H7 (cell line): ENCODE data around the gene SMLR1. TPM values are rescaled to one million over a fixed set of nuclear protein-coding genes. Genes with fewer than 3 reads are reported as not detected.

Source experiments
- DNase-seq: peaks from one replicate; pipeline ENCODE4 v3.0.0; 2012
- H3K27me3 ChIP-seq: 2 replicates; pipeline ENCODE4 v1.6.0; 2011; ENCODE audit warnings: mild to moderate bottlenecking, low read length; ENCODE audit not compliant: control insufficient read depth, insufficient read depth
- H3K36me3 ChIP-seq: replicated peaks from 2 replicates; pipeline ENCODE4 v1.5.1; 2011; ENCODE audit warnings: low read length; ENCODE audit not compliant: control insufficient read depth, insufficient read depth
- H3K4me3 ChIP-seq: 2 replicates; pipeline ENCODE4 v1.5.1; 2011; ENCODE audit warnings: low read depth, mild to moderate bottlenecking, control low read depth, low read length, moderate library complexity; ENCODE audit not compliant: insufficient read depth
- total RNA-seq: library from RNA; depleted of rRNA; stranded (reverse); fragments of >200 nt; shearing (Covaris generic); gene quantifications from 2 replicates; pipeline ENCODE4 v1.2.3, GENCODE V29; 2014

Gene SMLR1
- total RNA-seq, 1 experiment from 2014 or later, result not detected

- Histone ChIP-seq H3K4me3 (no peak overlapping the region), H3K27me3 (no peaks in the 10 kb centered on the region), H3K36me3 (no peaks in the 10 kb centered on the region)
- no peak for DNase-seq
Observed at GRCh38 chr6:130836055-130836640, 8.9 kb downstream of the SMLR1 start.

- no peaks in the 10 kb centered on the region for H3K27me3 ChIP-seq
- no peak for DNase-seq
- H3K36me3 ChIP-seq, result no peaks in the 10 kb centered on the region
- no peak overlapping the region for H3K4me3 ChIP-seq
Observed at GRCh38 chr6:130837067-130837466, 9.9 kb downstream of the SMLR1 start.

DNA sequence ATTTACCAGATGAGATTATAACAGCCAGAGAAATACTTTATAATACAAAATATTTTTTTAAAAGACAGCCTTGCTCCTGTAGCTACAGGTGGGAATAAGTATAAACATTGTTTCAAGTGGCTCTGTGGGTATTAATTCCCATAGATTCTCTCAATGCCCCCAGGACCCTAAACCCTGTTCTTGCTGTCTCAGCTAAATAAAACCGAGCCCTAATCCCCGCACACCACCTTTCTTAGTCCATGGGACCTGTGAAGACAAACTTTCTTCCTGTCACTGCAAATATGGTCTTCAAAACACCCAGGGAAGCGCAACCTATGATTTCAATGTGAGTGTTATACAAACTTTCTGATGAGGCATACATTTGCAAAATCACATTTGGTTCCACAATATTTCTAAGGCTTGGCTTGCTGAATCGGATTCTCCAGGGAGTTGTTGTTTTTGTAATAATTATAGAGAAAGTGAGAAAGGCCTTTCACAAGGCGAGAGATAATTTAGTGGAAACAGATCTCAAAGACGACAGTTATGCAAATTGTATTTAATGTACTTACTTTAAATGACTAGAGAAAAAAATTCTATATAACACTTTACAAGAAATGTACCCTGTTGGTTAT lies 11.1 kb downstream of the SMLR1 start:
- no peak for DNase-seq
- Histone ChIP-seq H3K36me3 (no peaks in the 10 kb centered on the region), H3K4me3 (no peak overlapping the region), H3K27me3 (no peaks in the 10 kb centered on the region)

GRCh38 chr6:130838951-130839350 lies 11.7 kb downstream of the SMLR1 start:
- H3K36me3 ChIP-seq, result no peaks in the 10 kb centered on the region
- H3K4me3 ChIP-seq, result no peak overlapping the region
- H3K27me3 ChIP-seq, result no peaks in the 10 kb centered on the region
- no peak for DNase-seq

DNA sequence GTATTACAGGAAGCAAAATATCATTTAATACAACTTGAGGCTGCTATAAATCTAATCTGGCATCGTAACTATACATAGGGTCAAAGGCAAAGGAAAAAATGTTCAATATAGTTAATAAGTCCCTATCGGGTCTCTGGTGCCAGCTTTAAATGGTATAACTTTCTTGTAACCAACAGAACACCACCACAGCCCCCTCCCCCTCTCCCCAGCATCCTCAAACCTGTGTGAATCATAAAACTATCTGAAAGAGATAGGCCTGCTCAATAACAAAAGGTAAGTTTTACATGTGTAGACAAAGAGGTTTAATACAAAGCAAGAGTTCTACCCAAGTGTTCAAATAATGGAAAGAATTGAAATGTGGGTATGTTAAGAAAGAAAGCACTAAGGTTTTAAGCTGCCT lies 12.2 kb downstream of the SMLR1 start:
- Histone ChIP-seq H3K27me3 (no peaks in the 10 kb centered on the region), H3K36me3 (no peaks in the 10 kb centered on the region), H3K4me3 (no peak overlapping the region)
- no peak for DNase-seq

DNA sequence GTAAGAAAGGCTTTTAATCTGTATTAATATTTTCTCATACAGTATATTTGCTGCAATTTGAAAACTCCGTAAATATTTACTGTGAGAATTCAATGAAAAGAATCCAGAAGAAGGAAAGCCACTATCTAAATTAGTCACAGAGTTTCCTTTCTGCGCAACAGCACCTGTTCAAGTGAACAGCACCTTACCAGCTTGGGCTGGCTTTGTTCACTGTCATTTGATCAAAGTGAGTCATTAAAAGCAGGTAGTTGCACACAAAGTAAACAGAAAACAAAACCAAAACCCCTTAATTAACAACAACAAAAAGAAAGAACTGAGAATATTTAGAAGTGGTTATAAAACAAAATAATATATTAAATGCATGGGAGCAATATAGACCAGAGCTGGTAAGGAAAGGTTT lies 12.8 kb downstream of the SMLR1 start:
- no peak for DNase-seq
- H3K4me3 ChIP-seq, result no peak overlapping the region
- H3K27me3 ChIP-seq, result no peaks in the 10 kb centered on the region
- H3K36me3 ChIP-seq, result no peaks in the 10 kb centered on the region

DNA sequence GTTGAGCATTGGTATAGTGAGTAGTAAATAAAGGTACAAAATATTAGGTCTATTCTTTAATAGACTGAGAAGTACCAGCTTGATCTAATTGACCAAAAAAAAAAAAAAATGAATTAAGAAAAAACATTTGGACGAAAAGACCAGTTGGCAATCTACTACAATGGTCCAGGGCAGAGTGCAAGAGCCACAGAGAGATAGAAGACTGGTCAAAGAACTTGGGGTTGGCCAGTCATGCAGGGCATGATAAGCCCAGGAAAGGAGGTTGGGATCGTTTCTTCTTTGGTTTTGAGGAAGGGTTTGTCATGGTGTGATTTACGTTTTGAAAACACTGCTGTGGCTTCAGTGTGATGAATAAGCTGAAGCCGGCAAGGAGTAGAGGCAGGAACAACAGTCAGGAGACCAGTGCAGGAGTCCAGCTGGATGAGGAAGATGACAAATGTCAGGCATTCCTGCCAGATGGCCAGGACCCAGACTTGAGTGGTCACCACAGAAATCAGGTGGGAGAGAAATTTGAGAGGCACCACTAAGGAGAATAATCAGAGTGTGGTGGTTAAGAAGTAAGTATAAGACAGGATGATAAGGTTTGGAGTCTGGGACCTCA lies 14.0 kb downstream of the SMLR1 start:
- Histone ChIP-seq H3K36me3 (no peaks in the 10 kb centered on the region), H3K4me3 (no peak overlapping the region), H3K27me3 (no peaks in the 10 kb centered on the region)
- no peak for DNase-seq

DNA sequence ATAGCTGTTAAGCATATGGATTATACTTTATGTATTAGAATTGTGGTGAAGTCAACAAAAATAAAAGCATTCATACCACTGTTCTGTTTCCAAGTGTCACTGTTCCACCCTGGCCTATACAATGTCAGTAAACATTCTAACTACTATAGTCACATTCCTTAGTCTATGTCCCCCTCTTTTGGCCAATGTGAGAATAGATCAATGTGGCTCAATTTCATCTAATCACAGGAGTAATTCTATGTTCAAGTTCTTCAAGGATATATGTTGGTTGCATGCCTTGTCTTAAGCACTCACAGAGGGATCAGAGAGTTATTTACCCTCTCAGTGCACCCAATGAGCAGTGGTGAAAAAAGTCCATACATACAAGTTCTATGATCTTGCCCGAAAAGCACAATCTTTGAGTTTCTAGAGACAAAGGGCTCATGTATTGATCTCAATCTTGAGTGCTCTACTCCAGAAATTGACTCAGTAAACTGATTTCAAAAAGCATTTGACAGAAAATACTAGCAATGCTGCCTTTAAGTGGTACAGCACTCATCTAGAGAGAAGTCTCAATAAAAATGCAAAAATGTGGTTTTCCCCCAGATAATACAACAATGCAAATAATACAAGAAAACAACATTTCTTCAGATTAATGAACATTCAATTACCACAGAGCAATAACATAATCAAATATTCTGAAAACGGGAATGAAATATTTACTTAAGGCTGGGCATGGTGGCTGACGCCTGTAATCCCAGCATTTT lies 16.5 kb downstream of the SMLR1 start:
- Histone ChIP-seq H3K4me3 (no peak overlapping the region), H3K27me3 (no peaks in the 10 kb centered on the region), H3K36me3 (no peaks in the 10 kb centered on the region)
- no peak for DNase-seq

- no peak for DNase-seq
- H3K4me3 ChIP-seq, result no peak overlapping the region
- H3K36me3 ChIP-seq, result no peaks in the 10 kb centered on the region
- no peaks in the 10 kb centered on the region for H3K27me3 ChIP-seq
Observed at GRCh38 chr6:130846501-130846900, 19.3 kb downstream of the SMLR1 start.

- H3K27me3 ChIP-seq, result no peaks in the 10 kb centered on the region
- H3K4me3 ChIP-seq, result no peak overlapping the region
- DNase-seq, result no peak
- no peaks in the 10 kb centered on the region for H3K36me3 ChIP-seq
Observed at GRCh38 chr6:130847001-130847910, 20.1 kb downstream of the SMLR1 start.

GRCh38 chr6:130848945-130849344 lies 21.7 kb downstream of the SMLR1 start:
- Histone ChIP-seq H3K36me3 (no peaks in the 10 kb centered on the region), H3K4me3 (no peak overlapping the region), H3K27me3 (no peaks in the 10 kb centered on the region)
- DNase-seq, result no peak

DNA sequence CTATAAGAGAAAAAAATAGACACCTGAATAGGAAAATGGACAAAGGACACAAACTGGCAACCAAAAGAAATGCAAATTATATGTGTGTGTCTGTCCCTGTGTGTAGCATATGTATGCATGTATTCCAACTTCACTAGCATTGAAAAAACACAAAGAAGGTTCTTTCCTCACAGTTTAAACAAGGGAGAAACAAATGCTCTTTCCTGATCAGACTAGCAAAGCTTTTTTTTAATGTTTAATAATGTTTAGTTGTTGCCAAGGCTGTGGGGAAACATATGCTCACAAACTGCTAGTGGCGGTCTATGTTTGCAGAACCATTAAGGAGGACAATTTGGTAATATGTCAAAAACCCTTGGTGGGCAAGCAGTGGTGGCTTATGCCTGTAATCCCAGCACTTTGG lies 22.4 kb downstream of the SMLR1 start:
- no peaks in the 10 kb centered on the region for H3K27me3 ChIP-seq
- no peaks in the 10 kb centered on the region for H3K36me3 ChIP-seq
- no peak overlapping the region for H3K4me3 ChIP-seq
- DNase-seq, result no peak

GRCh38 chr6:130851026-130851425 lies 23.8 kb downstream of the SMLR1 start:
- no peak overlapping the region for H3K4me3 ChIP-seq
- H3K27me3 ChIP-seq, result no peaks in the 10 kb centered on the region
- no peaks in the 10 kb centered on the region for H3K36me3 ChIP-seq
- no peak for DNase-seq

DNA sequence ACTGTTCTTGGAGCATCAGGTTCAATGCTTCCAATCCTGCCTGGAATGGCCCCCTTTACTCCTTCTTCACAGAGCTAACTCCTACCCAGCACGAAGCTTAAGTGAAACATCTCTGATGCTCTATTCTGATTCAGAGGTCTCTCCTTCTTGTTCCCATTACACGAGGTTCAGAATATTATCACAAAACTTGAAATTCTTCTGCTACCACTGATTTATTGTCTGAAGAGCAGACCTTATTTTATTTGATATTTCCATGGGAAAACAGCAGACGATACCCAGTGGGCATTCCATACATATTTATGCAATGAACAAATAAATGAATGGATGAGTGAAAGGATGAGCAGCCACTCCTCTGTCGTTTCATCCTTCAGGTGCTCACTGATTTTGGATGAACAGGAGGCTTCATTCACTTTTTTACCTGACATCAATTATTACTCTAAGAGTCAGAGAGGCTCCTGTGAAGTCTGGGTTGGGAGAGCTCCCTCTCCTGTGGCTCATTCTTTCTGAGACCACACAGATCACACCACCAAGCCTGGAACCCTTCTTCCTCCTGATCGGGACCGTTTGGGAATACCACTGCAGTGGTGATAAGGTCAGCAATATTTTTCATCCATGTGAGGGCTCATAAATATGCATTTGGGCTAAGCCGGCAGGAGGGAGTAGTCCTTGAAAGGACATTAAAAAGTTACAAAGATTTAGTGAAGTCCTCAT lies 25.8 kb downstream of the SMLR1 start:
- Histone ChIP-seq H3K4me3 (no peak overlapping the region), H3K27me3 (no peaks in the 10 kb centered on the region), H3K36me3 (no peaks in the 10 kb centered on the region; the same call in 1 of the 2 replicates)
- DNase-seq, result no peak
